DND-41 (cell line): ENCODE measurements around the gene GOLGA6L7.
"Not testable (repeated sequence)": the region's sequence is repeated elsewhere in the genome, so short reads cannot be mapped to it uniquely, and the experiment has no call there.

Experiments used
- EZH2 ChIP-seq: IDR thresholded peaks from 3 replicates; pipeline ENCODE4 v1.6.1; 2012; ENCODE audit warnings: borderline replicate concordance, low read depth, mild to moderate bottlenecking, moderate library complexity, low read length, inconsistent platforms; ENCODE audit not compliant: severe bottlenecking
- TF ChIP-seq, protein P1 (sequence below): IDR thresholded peaks from 2 replicates; pipeline ENCODE4 v1.5.1; 2012; ENCODE audit warnings: borderline replicate concordance, low read length, moderate library complexity, mild to moderate bottlenecking; ENCODE audit not compliant: poor library complexity, severe bottlenecking; ENCODE audit errors: extremely low read depth

DNA sequence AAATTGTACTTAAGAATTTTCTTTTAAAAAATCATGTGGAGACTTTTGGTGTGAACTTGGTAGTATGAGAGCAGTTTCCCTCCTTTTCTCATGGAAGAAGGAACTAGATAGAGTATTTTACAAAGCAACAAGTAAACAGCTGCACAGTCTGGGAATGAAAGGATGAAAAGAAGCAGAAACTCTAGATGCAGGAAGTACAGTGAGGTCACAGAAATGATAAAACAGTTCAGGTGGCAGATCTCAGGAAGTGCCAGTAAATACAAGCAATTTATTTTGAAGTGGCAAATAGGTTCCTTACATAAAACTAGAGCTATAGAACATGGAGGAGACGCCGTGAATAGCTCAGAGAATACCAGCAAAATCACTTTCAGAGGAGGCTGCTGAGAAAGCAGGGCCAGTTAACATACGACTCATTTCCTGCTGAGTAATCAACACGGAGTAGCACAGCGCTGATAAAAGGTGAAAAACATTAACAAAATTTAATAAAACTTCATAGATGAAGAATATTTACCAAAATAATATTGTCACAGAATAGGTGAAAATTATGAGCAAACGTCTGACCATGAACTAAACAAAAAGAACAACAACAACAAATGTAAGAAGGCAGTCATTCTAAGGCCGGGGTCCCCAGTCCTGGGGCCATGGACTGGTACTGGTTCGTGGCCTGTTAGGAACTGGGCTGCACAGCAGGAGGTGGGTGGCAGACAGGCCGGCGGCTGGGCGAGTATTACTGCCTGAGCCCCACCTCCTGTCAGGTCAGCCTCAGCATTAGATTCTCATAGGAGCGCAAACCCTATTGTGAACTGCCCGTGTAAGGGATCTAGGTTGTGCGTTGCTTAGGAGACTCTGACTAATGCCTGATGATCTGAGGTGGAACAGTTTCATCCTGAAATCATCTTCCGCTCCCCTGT lies 29.2 kb downstream of the GOLGA6L7 start:
- TF ChIP-seq, protein P1, sequence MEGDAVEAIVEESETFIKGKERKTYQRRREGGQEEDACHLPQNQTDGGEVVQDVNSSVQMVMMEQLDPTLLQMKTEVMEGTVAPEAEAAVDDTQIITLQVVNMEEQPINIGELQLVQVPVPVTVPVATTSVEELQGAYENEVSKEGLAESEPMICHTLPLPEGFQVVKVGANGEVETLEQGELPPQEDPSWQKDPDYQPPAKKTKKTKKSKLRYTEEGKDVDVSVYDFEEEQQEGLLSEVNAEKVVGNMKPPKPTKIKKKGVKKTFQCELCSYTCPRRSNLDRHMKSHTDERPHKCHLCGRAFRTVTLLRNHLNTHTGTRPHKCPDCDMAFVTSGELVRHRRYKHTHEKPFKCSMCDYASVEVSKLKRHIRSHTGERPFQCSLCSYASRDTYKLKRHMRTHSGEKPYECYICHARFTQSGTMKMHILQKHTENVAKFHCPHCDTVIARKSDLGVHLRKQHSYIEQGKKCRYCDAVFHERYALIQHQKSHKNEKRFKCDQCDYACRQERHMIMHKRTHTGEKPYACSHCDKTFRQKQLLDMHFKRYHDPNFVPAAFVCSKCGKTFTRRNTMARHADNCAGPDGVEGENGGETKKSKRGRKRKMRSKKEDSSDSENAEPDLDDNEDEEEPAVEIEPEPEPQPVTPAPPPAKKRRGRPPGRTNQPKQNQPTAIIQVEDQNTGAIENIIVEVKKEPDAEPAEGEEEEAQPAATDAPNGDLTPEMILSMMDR: not testable (repeated sequence)
- TF ChIP-seq EZH2: not testable (repeated sequence)
